AG09309 (cell line): ENCODE data around the gene MYH15.
"Not testable (repeated sequence)": the region's sequence is repeated elsewhere in the genome, so short reads cannot be mapped to it uniquely, and the experiment has no call there.

Source experiments
- DNase-seq: peaks from one replicate; pipeline ENCODE4 v3.0.0-alpha.2; 2010; ENCODE audit warnings: low read depth
- H3K4me3 ChIP-seq: 2 replicates; pipeline ENCODE4 v1.5.1; 2011; ENCODE audit warnings: mild to moderate bottlenecking, low read depth, low read length, moderate library complexity; ENCODE audit not compliant: control insufficient read depth
- CTCF ChIP-seq: IDR thresholded peaks from 2 replicates; pipeline ENCODE4 v1.5.1; 2011; ENCODE audit warnings: mild to moderate bottlenecking, low read depth, low read length, inconsistent platforms; ENCODE audit not compliant: insufficient read depth, control insufficient read depth; ENCODE audit errors: missing control alignments

The MYH15 gene

GRCh38 chr3:108381529-108382140 is 128.8 kb downstream of the MYH15 start:
- no peak for DNase-seq
- TF ChIP-seq CTCF, result no peak
- H3K4me3 ChIP-seq, result no peak overlapping the region

GRCh38 chr3:108380128-108380795 is 130.1 kb downstream of the MYH15 start:
- TF ChIP-seq CTCF, result no peak
- no peak for DNase-seq
- no peak overlapping the region for H3K4me3 ChIP-seq

GRCh38 chr3:108378952-108379342 is 131.4 kb downstream of the MYH15 start:
- not testable (repeated sequence) for H3K4me3 ChIP-seq, DNase-seq

GRCh38 chr3:108378153-108378951 is 132.0 kb downstream of the MYH15 start:
- DNase-seq, result no peak
- no peak overlapping the region for H3K4me3 ChIP-seq
- TF ChIP-seq CTCF, result no peak

GRCh38 chr3:108377384-108377783 is 133.0 kb downstream of the MYH15 start:
- no peak overlapping the region for H3K4me3 ChIP-seq
- no peak for DNase-seq
- no peak for TF ChIP-seq CTCF

GRCh38 chr3:108376026-108376425 is 134.4 kb downstream of the MYH15 start:
- no peak overlapping the region for H3K4me3 ChIP-seq
- no peak for DNase-seq
- TF ChIP-seq CTCF, result no peak

GRCh38 chr3:108359011-108359410 is 151.4 kb downstream of the MYH15 start:
- no peak overlapping the region for H3K4me3 ChIP-seq
- DNase-seq, result no peak
- TF ChIP-seq CTCF, result no peak
